Activated CD8-positive, alpha-beta memory T cell treated with anti-CD3 and anti-CD28 coated beads for 36 hours (primary cell): ENCODE results near the gene COL11A2. TPM values are rescaled to one million over a fixed set of nuclear protein-coding genes. Genes with fewer than 3 reads are reported as not detected.

ENCODE experiments used
- CTCF ChIA-PET: fragments of 350-600 bp; sonication (Branson Sonifier 250); formaldehyde crosslinking; loops from one replicate; lab custom pipeline; 2021; ENCODE audit warnings: antibody characterized with exemption; lab: Charles Lee
- POLR2A ChIA-PET: fragments of 350-600 bp; sonication (Branson Sonifier 250); formaldehyde crosslinking; loops from one replicate; lab custom pipeline; 2021; ENCODE audit warnings: antibody characterized with exemption; lab: Charles Lee
- total RNA-seq, 2 experiments: library from RNA; stranded (reverse); gene quantifications; one replicate each; pipeline ENCODE4 v1.2.3, GENCODE V29; 2021

COL11A2 gene
- total RNA-seq, 2 experiments from 2014 or later = 1.1 TPM

- CTCF ChIA-PET = interaction anchor here (2.0 to 2.2 kb wide), 2 partner anchors 10 to 49 kb away, joined by 6 to 10 read pairs; partner anchors contain the start of gene RING1
- POLR2A ChIA-PET = no interaction called here
These were observed 6.7 kb upstream of the COL11A2 start for GRCh38 chr6:33198853-33199436.

- POLR2A ChIA-PET = no interaction called here
- CTCF ChIA-PET = interaction anchor here (0.8 to 2.2 kb wide), 9 partner anchors 10 to 114 kb away, joined by 3 to 10 read pairs (median 4); partner anchors contain the start of gene RING1
These were observed 6.0 kb upstream of the COL11A2 start for GRCh38 chr6:33198159-33198852.

- ChIA-PET POLR2A (interaction anchor here (0.6 kb wide), 1 partner anchor 64 kb away, joined by 6 read pairs; no protein-coding TSS in a partner anchor), CTCF (interaction anchor here (0.8 to 2.2 kb wide), 11 partner anchors 9 to 115 kb away, joined by 3 to 10 read pairs (median 4); partner anchors contain the start of gene RING1)
These were observed 5.3 kb upstream of the COL11A2 start for GRCh38 chr6:33197431-33198048.

- ChIA-PET POLR2A (no interaction called here), CTCF (interaction anchor here (1.2 to 1.3 kb wide), 2 partner anchors 35 to 53 kb away, joined by 3 to 4 read pairs; no protein-coding TSS in a partner anchor)
These were observed 3.3 kb upstream of the COL11A2 start for GRCh38 chr6:33195304-33196165.

GRCh38 chr6:33194431-33194979 lies 2.2 kb upstream of the COL11A2 start:
- ChIA-PET POLR2A (no interaction called here), CTCF (interaction anchor here (1.2 kb wide), 1 partner anchor 54 kb away, joined by 4 read pairs; no protein-coding TSS in a partner anchor)

GRCh38 chr6:33193619-33194018 lies 1.4 kb upstream of the COL11A2 start:
- ChIA-PET CTCF (interaction anchor here (1.3 kb wide), 1 partner anchor 44 kb away, joined by 4 read pairs; no protein-coding TSS in a partner anchor), POLR2A (no interaction called here)

- ChIA-PET POLR2A (interaction anchor here (0.6 kb wide), 1 partner anchor 54 kb away, joined by 4 read pairs; no protein-coding TSS in a partner anchor), CTCF (interaction anchor here (1.3 kb wide), 1 partner anchor 43 kb away, joined by 4 read pairs; no protein-coding TSS in a partner anchor)
These were observed 670 bp upstream of the COL11A2 start for GRCh38 chr6:33192671-33193602.

- ChIA-PET POLR2A (no interaction called here), CTCF (no interaction called here)
These were observed 723 bp downstream of the COL11A2 start for GRCh38 chr6:33191383-33192104.

GRCh38 chr6:33190504-33191107 lies 1.7 kb downstream of the COL11A2 start:
- POLR2A ChIA-PET = no interaction called here
- CTCF ChIA-PET = interaction anchor here (0.9 to 1.9 kb wide), 2 partner anchors 58 to 88 kb away, joined by 3 to 10 read pairs; no protein-coding TSS in a partner anchor

GRCh38 chr6:33189625-33190448 lies 2.4 kb downstream of the COL11A2 start:
- ChIA-PET CTCF (interaction anchor here (0.5 to 1.9 kb wide), 4 partner anchors 8 to 351 kb away, joined by 3 to 10 read pairs (median 4); no protein-coding TSS in a partner anchor), POLR2A (no interaction called here)

GRCh38 chr6:33189164-33189563 lies 3.1 kb downstream of the COL11A2 start:
- ChIA-PET POLR2A (no interaction called here), CTCF (interaction anchor here (1.2 to 1.9 kb wide), 2 partner anchors 8 to 60 kb away, joined by 4 to 10 read pairs; no protein-coding TSS in a partner anchor)

GRCh38 chr6:33187809-33188208 lies 4.5 kb downstream of the COL11A2 start:
- POLR2A ChIA-PET = no interaction called here

GRCh38 chr6:33185654-33186187 lies 6.5 kb downstream of the COL11A2 start:
- ChIA-PET POLR2A (no interaction called here), CTCF (no interaction called here)

More at GRCh38 chr6:33187809-33188208, 4.5 kb downstream of the COL11A2 start:
- CTCF ChIA-PET = no interaction called here

- ChIA-PET CTCF (no interaction called here), POLR2A (no interaction called here)
These were observed 7.1 kb downstream of the COL11A2 start for GRCh38 chr6:33185190-33185589.
